GM12878 (cell line): ENCODE measurements around the gene GLOD5. TPM values are rescaled to one million over a fixed set of nuclear protein-coding genes. Genes with fewer than 3 reads are reported as not detected.

Experiments used
- ATAC-seq: fragments of 200-7000 bp; cut with Tn5 transposase; 3 replicates; pipeline ENCODE4 v1.9.1; 2020; ENCODE audit warnings: mild to moderate bottlenecking, moderate library complexity
- BruUV-seq: library from RNA; stranded (reverse); fragments of 400-500 nt; replicated peaks from 2 replicates; lab custom pipeline; 2021; lab: Mats Ljungman, UMichigan
- CTCF ChIA-PET: fragments of 300-600 bp; sonication (Branson Sonifier 250); formaldehyde crosslinking; extraction: SDS; loops from one replicate; lab custom pipeline; 2021; ENCODE audit warnings: inconsistent platforms; lab: Yijun Ruan, JAX
- POLR2A ChIA-PET: fragments of 350-600 bp; formaldehyde crosslinking; extraction: SDS; loops from one replicate; lab custom pipeline; 2021; ENCODE audit warnings: inconsistent platforms; lab: Charles Lee
- RAD21 ChIA-PET: fragments of 300-600 bp; sonication (Branson Sonifier 250); formaldehyde crosslinking; loops from one replicate; lab custom pipeline; 2023; ENCODE audit warnings: antibody characterized with exemption; ENCODE audit not compliant: unreplicated experiment; lab: Charles Lee
- SMC1A ChIA-PET: fragments of 300-600 bp; sonication (Branson Sonifier 250); formaldehyde crosslinking; loops from one replicate; lab custom pipeline; 2023; ENCODE audit not compliant: unreplicated experiment, uncharacterized antibody; lab: Charles Lee
- DNase-seq: peaks from one replicate; pipeline ENCODE4 v3.0.0-alpha.2; 2011; ENCODE audit warnings: low read depth, low spot score
- FAIRE-seq: peaks from 3 replicates; lab custom pipeline; 2011; peaks lifted over from hg19 to GRCh38; lab: Jason Lieb, UNC
- H2AFZ ChIP-seq: 2 replicates; pipeline ENCODE4 v1.6.0; 2011; ENCODE audit warnings: low read depth, low read length, control low read depth; ENCODE audit not compliant: control insufficient read depth
- H3K27ac ChIP-seq: 2 replicates; pipeline ENCODE4 v1.5.1; 2011; ENCODE audit warnings: control low read depth; ENCODE audit not compliant: control insufficient read depth, insufficient read depth
- H3K27me3 ChIP-seq, 2 experiments: replicated peaks in 1 of 2; 2 replicates each; pipeline versions ENCODE4 v1.6.0 to v1.6.1; 2011; ENCODE audit warnings: low read length in 1 of 2; ENCODE audit not compliant: control insufficient read depth in 2 of 2, insufficient read depth in 2 of 2
- H3K36me3 ChIP-seq, 2 experiments: 2 replicates each; pipeline ENCODE4 v1.5.1; 2011; ENCODE audit warnings: low read length in 1 of 2; ENCODE audit not compliant: control insufficient read depth in 2 of 2, insufficient read depth in 2 of 2
- H3K4me1 ChIP-seq: 2 replicates; pipeline ENCODE4 v1.6.1; 2011; ENCODE audit warnings: mild to moderate bottlenecking, low read length, moderate library complexity, mixed read lengths; ENCODE audit not compliant: control insufficient read depth, insufficient read depth
- H3K4me2 ChIP-seq: 2 replicates; pipeline ENCODE4 v1.6.0; 2011; ENCODE audit warnings: control low read depth; ENCODE audit not compliant: control insufficient read depth, insufficient read depth
- H3K4me3 ChIP-seq: fragments of 200-600 bp; sonication (generic); 2 replicates; pipeline ENCODE4 v1.5.1; 2016
- H3K79me2 ChIP-seq: 2 replicates; pipeline ENCODE4 v1.6.0; 2011; ENCODE audit warnings: low read length; ENCODE audit not compliant: control insufficient read depth, insufficient read depth
- H3K9ac ChIP-seq: 2 replicates; pipeline ENCODE4 v1.8.0; 2011; ENCODE audit warnings: low read length, control low read depth, mixed read lengths; ENCODE audit not compliant: control insufficient read depth, insufficient read depth
- H3K9me3 ChIP-seq: replicated peaks from 3 replicates; pipeline ENCODE4 v1.5.1; 2011; ENCODE audit warnings: mild to moderate bottlenecking, low read length; ENCODE audit not compliant: control insufficient read depth, insufficient read depth
- H4K20me1 ChIP-seq: 2 replicates; pipeline ENCODE4 v1.6.0; 2011; ENCODE audit not compliant: control insufficient read depth, insufficient read depth
- ATF7 ChIP-seq: fragments of 450-650 bp; IDR thresholded peaks from 2 replicates; pipeline ENCODE4 v1.6.1; 2016; ENCODE audit warnings: low read depth, mild to moderate bottlenecking
- EGR1 ChIP-seq, 2 experiments: IDR thresholded peaks; 1 replicate in 1 of 2; 2 replicates in 1 of 2; pipeline ENCODE4 v1.6.1; 2011 to 2012; ENCODE audit warnings: low read depth in 2 of 2, low read length in 2 of 2, borderline replicate concordance in 1 of 2, mild to moderate bottlenecking in 1 of 2, moderate library complexity in 1 of 2
- HDGF ChIP-seq: fragments of 450-650 bp; IDR thresholded peaks from 2 replicates; pipeline ENCODE4 v1.6.1; 2016; ENCODE audit warnings: antibody characterized with exemption
- IKZF1 ChIP-seq: fragments of 450-650 bp; conservative IDR thresholded peaks from 2 replicates; pipeline ENCODE4 v1.6.1; 2017; ENCODE audit warnings: antibody characterized with exemption, mild to moderate bottlenecking
- JUND ChIP-seq: IDR thresholded peaks from 2 replicates; pipeline ENCODE4 v1.6.1; 2012; ENCODE audit warnings: low read depth, mild to moderate bottlenecking, low read length, improper control_type of control experiment, moderate library complexity
- KLF5 ChIP-seq: fragments of 450-650 bp; IDR thresholded peaks from 2 replicates; pipeline ENCODE4 v1.6.1; 2014; ENCODE audit warnings: mild to moderate bottlenecking; ENCODE audit not compliant: partially characterized antibody
- MTA2 ChIP-seq: fragments of 450-650 bp; IDR thresholded peaks from 2 replicates; pipeline ENCODE4 v1.6.1; 2016; ENCODE audit warnings: low read depth, mild to moderate bottlenecking, moderate library complexity
- NFIC ChIP-seq: IDR thresholded peaks from 2 replicates; pipeline ENCODE4 v1.6.1; 2012; ENCODE audit warnings: low read depth, mild to moderate bottlenecking, inconsistent platforms, low read length, moderate library complexity
- RCOR1 ChIP-seq: conservative IDR thresholded peaks from 2 replicates; pipeline ENCODE4 v1.6.1; 2012; ENCODE audit warnings: low read depth, low read length, improper control_type of control experiment
- SIX5 ChIP-seq: IDR thresholded peaks from 2 replicates; pipeline ENCODE4 v1.6.1; 2011; ENCODE audit warnings: mild to moderate bottlenecking, low read depth, low read length, moderate library complexity; ENCODE audit not compliant: severe bottlenecking
- SP1 ChIP-seq: IDR thresholded peaks from one replicate; pipeline ENCODE4 v1.6.1; 2011; ENCODE audit warnings: low read depth, low read length
- SREBF2 ChIP-seq: IDR thresholded peaks from 2 replicates; pipeline ENCODE4 v1.6.1; 2012; ENCODE audit warnings: mild to moderate bottlenecking, low read length
- SRF ChIP-seq, 2 experiments: IDR thresholded peaks; 2 replicates each; pipeline ENCODE4 v1.6.1; 2011; ENCODE audit warnings: low read depth in 2 of 2, low read length in 2 of 2, mild to moderate bottlenecking in 1 of 2, moderate library complexity in 1 of 2
- TBL1XR1 ChIP-seq: IDR thresholded peaks from 2 replicates; pipeline ENCODE4 v1.6.1; 2012; ENCODE audit warnings: low read depth, low read length, improper control_type of control experiment
- ZNF274 ChIP-seq: IDR thresholded peaks from one replicate; pipeline ENCODE4 v1.8.0; 2011; ENCODE audit not compliant: insufficient read length, insufficient read depth
- WGBS: methylation state at CpG from one replicate; pipeline ENCODE4 v1.1.6; 2016; ENCODE audit warnings: low lambda C conversion rate; ENCODE audit not compliant: insufficient replicate concordance, insufficient coverage; ENCODE audit errors: missing lambda C conversion rate; 5-methylcytosine and 5-hydroxymethylcytosine counted together
- in situ Hi-C: fragments of 300-500 bp; cut with MboI; formaldehyde crosslinking; loops from 9 replicates; pipeline ENCODE4 v1.14.3; 2018; ENCODE audit warnings: mixed read lengths
- intact Hi-C: fragments of 100-400 bp; cut with micrococcal nuclease; formaldehyde crosslinking; loops from one replicate; pipeline ENCODE4 v1.14.2; 2022; ENCODE audit not compliant: unreplicated experiment
- polyA plus RNA-seq, 11 experiments: library from polyadenylated mRNA; depleted of rRNA in 4 of 11; unstranded in 6 of 11; stranded (reverse) in 5 of 11; fragments of >200 nt; fragmentation: Nextera tagmentation in 4 of 11; fragmentation: Illumina TruSeq in 1 of 11; extraction: Ambion mirVana in 4 of 11; extraction: Trizol in 1 of 11; gene quantifications; 1 replicate in 1 of 11; 2 replicates in 10 of 11; pipeline versions ENCODE4 v1.2.1 to v1.2.3, GENCODE V29; 2011 to 2016; ENCODE audit warnings: inconsistent platforms in 2 of 11, missing spikeins in 2 of 11, low read depth in 1 of 11
- total RNA-seq, 4 experiments: library from RNA; depleted of rRNA in 3 of 4; stranded (reverse); fragments of >200 nt in 3 of 4; fragmentation: Illumina TruSeq in 1 of 4; extraction: Trizol in 1 of 4; gene quantifications; 2 replicates each; pipeline versions ENCODE4 v1.2.1 to v1.2.3, GENCODE V29; 2013 to 2021
- TF ChIP-seq, protein P1 (sequence below), 3 experiments: IDR thresholded peaks in 2 of 3; conservative IDR thresholded peaks in 1 of 3; 2 replicates each; pipeline ENCODE4 v1.5.1; 2011; ENCODE audit warnings: low read depth in 3 of 3, low read length in 3 of 3, mild to moderate bottlenecking in 3 of 3, control low read depth in 2 of 3, moderate library complexity in 2 of 3, inconsistent platforms in 1 of 3, mixed read lengths in 1 of 3; ENCODE audit not compliant: control insufficient read depth in 2 of 3, insufficient read depth in 1 of 3; ENCODE audit errors: extremely low read depth in 1 of 3

Gene GLOD5
- total and polyA plus RNA-seq, 10 of the 15 experiments (the other 5 are each of a cell fraction or from before 2014, with no cell fraction given) = not detected

DNA sequence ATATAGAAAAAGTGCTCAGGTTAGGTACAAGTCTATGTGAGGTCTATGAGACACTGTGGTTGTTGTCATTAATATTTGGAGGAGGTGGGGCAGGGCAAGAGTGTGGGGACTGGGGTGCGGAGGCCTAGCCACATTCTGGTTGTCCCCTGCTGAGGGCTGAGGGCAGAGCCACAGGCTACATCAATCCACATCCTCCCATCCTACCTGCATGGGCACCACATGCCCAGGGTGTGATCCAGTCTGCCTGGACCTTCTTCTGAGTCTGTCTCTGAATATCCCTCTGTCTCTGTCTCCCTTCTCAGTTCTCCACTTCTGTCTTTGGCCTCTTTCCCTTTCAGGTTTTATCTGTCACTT lies 23.6 kb downstream of the GLOD5 start:
- FAIRE-seq (no peak), ATAC-seq (no peak), DNase-seq (no peak)
- CTCF ChIA-PET = no interaction called here
- H3K27ac ChIP-seq = no peak overlapping the region
- H4K20me1 ChIP-seq = no peaks in the 10 kb centered on the region
- RAD21 ChIA-PET = no interaction called here
- no peak overlapping the region for H3K4me3 ChIP-seq
- H3K9me3 ChIP-seq = no peaks in the 10 kb centered on the region
- no peaks in the 10 kb centered on the region for H3K36me3 ChIP-seq
- SMC1A ChIA-PET = no interaction called here
- H2AFZ ChIP-seq = no peak overlapping the region
- H3K79me2 ChIP-seq = no peaks in the 10 kb centered on the region
- TF ChIP-seq MTA2 (no peak), TBL1XR1 (no peak), RCOR1 (no peak), KLF5 (no peak), SIX5 (no peak), EGR1 (IDR thresholded peaks at IDR 0.05; ENCODE audit: borderline replicate concordance in 1 of 2, low read depth in 2 of 2, low read length in 2 of 2) (no peak), HDGF (no peak), SP1 (no peak), SREBF2 (no peak), ATF7 (no peak), IKZF1 (no peak), SRF (IDR thresholded peaks at IDR 0.05; ENCODE audit: low read depth in 2 of 2, low read length in 2 of 2) (no peak), ZNF274 (no peak), JUND (no peak), NFIC (no peak)
- TF ChIP-seq, protein P1, sequence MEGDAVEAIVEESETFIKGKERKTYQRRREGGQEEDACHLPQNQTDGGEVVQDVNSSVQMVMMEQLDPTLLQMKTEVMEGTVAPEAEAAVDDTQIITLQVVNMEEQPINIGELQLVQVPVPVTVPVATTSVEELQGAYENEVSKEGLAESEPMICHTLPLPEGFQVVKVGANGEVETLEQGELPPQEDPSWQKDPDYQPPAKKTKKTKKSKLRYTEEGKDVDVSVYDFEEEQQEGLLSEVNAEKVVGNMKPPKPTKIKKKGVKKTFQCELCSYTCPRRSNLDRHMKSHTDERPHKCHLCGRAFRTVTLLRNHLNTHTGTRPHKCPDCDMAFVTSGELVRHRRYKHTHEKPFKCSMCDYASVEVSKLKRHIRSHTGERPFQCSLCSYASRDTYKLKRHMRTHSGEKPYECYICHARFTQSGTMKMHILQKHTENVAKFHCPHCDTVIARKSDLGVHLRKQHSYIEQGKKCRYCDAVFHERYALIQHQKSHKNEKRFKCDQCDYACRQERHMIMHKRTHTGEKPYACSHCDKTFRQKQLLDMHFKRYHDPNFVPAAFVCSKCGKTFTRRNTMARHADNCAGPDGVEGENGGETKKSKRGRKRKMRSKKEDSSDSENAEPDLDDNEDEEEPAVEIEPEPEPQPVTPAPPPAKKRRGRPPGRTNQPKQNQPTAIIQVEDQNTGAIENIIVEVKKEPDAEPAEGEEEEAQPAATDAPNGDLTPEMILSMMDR (IDR thresholded peaks at IDR 0.05 in 2 of 3, conservative IDR thresholded peaks at IDR 0.05 in 1 of 3; ENCODE audit: control insufficient read depth in 2 of 3, extremely low read depth in 1 of 3, insufficient read depth in 1 of 3, low read depth in 3 of 3, low read length in 3 of 3) = no peak
- no peak overlapping the region for H3K4me2 ChIP-seq
- no TSS peak for BruUV-seq
- POLR2A ChIA-PET = no interaction called here
- in situ Hi-C loops (no loop called here), intact Hi-C loops (no loop called here)
- no peak overlapping the region for H3K9ac ChIP-seq
- H3K27me3 ChIP-seq = no peaks in the 10 kb centered on the region
- no peaks in the 10 kb centered on the region for H3K4me1 ChIP-seq
- 83% methylated on average over 1 of the region's 1 CpG for WGBS
